B cell (primary cell): ENCODE data around the gene CHAF1B. TPM values are rescaled to one million over a fixed set of nuclear protein-coding genes. Genes with fewer than 3 reads are reported as not detected.

Source experiments
- ATAC-seq: fragments of 200-7000 bp; cut with Tn5 transposase; one replicate; pipeline ENCODE4 v1.10.0; 2021; ENCODE audit warnings: low read depth, mild to moderate bottlenecking, moderate number of reproducible peaks, moderate library complexity
- CTCF ChIA-PET: fragments of 350-600 bp; sonication (Branson Sonifier 250); formaldehyde crosslinking; loops from one replicate; lab custom pipeline; 2021; ENCODE audit warnings: antibody characterized with exemption, inconsistent platforms; lab: Charles Lee
- POLR2A ChIA-PET: fragments of 350-600 bp; sonication (Branson Sonifier 250); formaldehyde crosslinking; loops from one replicate; lab custom pipeline; 2021; ENCODE audit warnings: antibody characterized with exemption; lab: Charles Lee
- DNase-seq: peaks from one replicate; pipeline ENCODE4 v3.0.0; 2013
- H2AFZ ChIP-seq: 2 replicates; pipeline ENCODE4 v1.6.1; 2012; ENCODE audit warnings: mild to moderate bottlenecking, low read depth, low read length; ENCODE audit not compliant: insufficient read depth, poor library complexity, severe bottlenecking
- H3K27ac ChIP-seq, 2 donors: 1 replicate in 1 of 2; 2 replicates in 1 of 2; pipeline ENCODE4 v1.5.1; 2012 to 2013; ENCODE audit warnings: low read length in 2 of 2, mild to moderate bottlenecking in 2 of 2, moderate library complexity in 1 of 2
- H3K27me3 ChIP-seq, 4 experiments: fragments of 200-600 bp in 1 of 4; sonication (generic) in 1 of 4; replicated peaks in 1 of 4; 1 replicate in 2 of 4; 2 replicates in 2 of 4; pipeline versions ENCODE4 v1.6.1 to v1.7.0; 2013 to 2016; ENCODE audit warnings: low read length in 3 of 4, mild to moderate bottlenecking in 2 of 4, mixed read lengths in 1 of 4, moderate library complexity in 1 of 4; ENCODE audit not compliant: insufficient read depth in 4 of 4, control insufficient read depth in 3 of 4; ENCODE audit errors: control extremely low read depth in 1 of 4
- H3K36me3 ChIP-seq, 2 experiments: replicated peaks in 1 of 2; 1 replicate in 1 of 2; 2 replicates in 1 of 2; pipeline versions ENCODE4 v1.6.1 to v1.7.1; 2013; ENCODE audit warnings: low read length in 1 of 2; ENCODE audit not compliant: insufficient read depth in 2 of 2, control insufficient read depth in 1 of 2; ENCODE audit errors: control extremely low read depth in 1 of 2, extremely low read depth in 1 of 2
- H3K4me1 ChIP-seq, 2 donors: fragments of 200-600 bp in 1 of 2; sonication (generic) in 1 of 2; 1 replicate in 1 of 2; 2 replicates in 1 of 2; pipeline versions ENCODE4 v1.5.1 to v1.6.1; 2013 to 2017; ENCODE audit warnings: low read length in 2 of 2; ENCODE audit not compliant: control insufficient read depth in 2 of 2, insufficient read depth in 2 of 2
- H3K4me2 ChIP-seq: replicated peaks from 2 replicates; pipeline ENCODE3; 2012; ENCODE audit warnings: mild to moderate bottlenecking, low read depth, low read length; ENCODE audit not compliant: poor library complexity, severe bottlenecking
- H3K4me3 ChIP-seq, 5 experiments: fragments of 200-600 bp in 1 of 5; sonication (generic) in 1 of 5; 1 replicate in 3 of 5; 2 replicates in 2 of 5; pipeline versions ENCODE4 v1.5.1 to v1.7.0; 2011 to 2016; ENCODE audit warnings: low read length in 4 of 5, mild to moderate bottlenecking in 4 of 5, low read depth in 2 of 5, control low read depth in 1 of 5, moderate library complexity in 1 of 5; ENCODE audit not compliant: insufficient read depth in 1 of 5; ENCODE audit errors: control extremely low read depth in 1 of 5, extremely low read depth in 1 of 5
- H3K79me2 ChIP-seq: fragments of 200-600 bp; sonication (generic); one replicate; pipeline ENCODE4 v1.6.0; 2016; ENCODE audit warnings: low read length; ENCODE audit not compliant: control insufficient read depth, insufficient read depth
- H3K9ac ChIP-seq: fragments of 200-600 bp; sonication (generic); 2 replicates; pipeline ENCODE4 v1.6.1; 2017; ENCODE audit warnings: mild to moderate bottlenecking, low read length, moderate library complexity
- H3K9me3 ChIP-seq, 3 donors: one replicate each; pipeline versions ENCODE4 v1.6.1 to v1.7.1; 2013; ENCODE audit warnings: low read length in 2 of 3; ENCODE audit not compliant: control insufficient read depth in 2 of 3, insufficient read depth in 1 of 3; ENCODE audit errors: control extremely low read depth in 1 of 3
- H4K20me1 ChIP-seq: 2 replicates; pipeline ENCODE4 v1.6.0; 2012; ENCODE audit warnings: mild to moderate bottlenecking, low read length; ENCODE audit not compliant: insufficient read depth, control insufficient read depth, poor library complexity, severe bottlenecking
- H3K27ac Mint-ChIP-seq: one replicate; pipeline ENCODE4 v1.8.0; 2021; ENCODE audit warnings: mixed read lengths
- H3K27me3 Mint-ChIP-seq: one replicate; pipeline ENCODE4 v1.8.0; 2021; ENCODE audit warnings: mixed read lengths
- H3K4me1 Mint-ChIP-seq: one replicate; pipeline ENCODE4 v1.8.0; 2021; ENCODE audit warnings: mixed read lengths
- H3K4me3 Mint-ChIP-seq: one replicate; pipeline ENCODE4 v1.8.0; 2021; ENCODE audit warnings: mixed read lengths
- H3K9me3 Mint-ChIP-seq: one replicate; pipeline ENCODE4 v1.8.0; 2022; ENCODE audit warnings: mixed read lengths; ENCODE audit not compliant: insufficient read depth
- EZH2 ChIP-seq: IDR thresholded peaks from 2 replicates; pipeline ENCODE4 v1.6.1; 2012; ENCODE audit warnings: borderline replicate concordance, low read depth, mild to moderate bottlenecking, moderate library complexity, low read length; ENCODE audit not compliant: insufficient read depth, poor library complexity, severe bottlenecking
- WGBS: methylation state at CpG from one replicate; pipeline ENCODE4 v1.1.5; 2013; ENCODE audit warnings: missing lambda C conversion rate; ENCODE audit not compliant: insufficient coverage; 5-methylcytosine and 5-hydroxymethylcytosine counted together
- intact Hi-C: fragments of 100-400 bp; cut with micrococcal nuclease; formaldehyde crosslinking; loops from one replicate; pipeline ENCODE4 v1.10.0; 2022
- polyA plus RNA-seq: library from polyadenylated mRNA; depleted of rRNA; stranded (reverse); fragments of >200 nt; gene quantifications from 2 replicates; pipeline ENCODE4 v1.2.3, GENCODE V29; 2012
- total RNA-seq, 2 donors: library from RNA; stranded (reverse); fragments of 120-200 nt in 1 of 2; gene quantifications; 1 replicate in 1 of 2; 2 replicates in 1 of 2; pipeline versions ENCODE4 v1.2.3 to v1.2.4, GENCODE V29; 2013 to 2022
- TF ChIP-seq, protein P1 (sequence below): fragments of 200-600 bp; IDR thresholded peaks from one replicate; pipeline ENCODE4 v1.8.0; 2022; ENCODE audit warnings: antibody characterized with exemption, mild to moderate bottlenecking

Gene CHAF1B
- total and polyA plus RNA-seq, 2 donors (not counting 1 experiment from before 2014, with no cell fraction given) = 1.1 to 1.9 TPM

DNA sequence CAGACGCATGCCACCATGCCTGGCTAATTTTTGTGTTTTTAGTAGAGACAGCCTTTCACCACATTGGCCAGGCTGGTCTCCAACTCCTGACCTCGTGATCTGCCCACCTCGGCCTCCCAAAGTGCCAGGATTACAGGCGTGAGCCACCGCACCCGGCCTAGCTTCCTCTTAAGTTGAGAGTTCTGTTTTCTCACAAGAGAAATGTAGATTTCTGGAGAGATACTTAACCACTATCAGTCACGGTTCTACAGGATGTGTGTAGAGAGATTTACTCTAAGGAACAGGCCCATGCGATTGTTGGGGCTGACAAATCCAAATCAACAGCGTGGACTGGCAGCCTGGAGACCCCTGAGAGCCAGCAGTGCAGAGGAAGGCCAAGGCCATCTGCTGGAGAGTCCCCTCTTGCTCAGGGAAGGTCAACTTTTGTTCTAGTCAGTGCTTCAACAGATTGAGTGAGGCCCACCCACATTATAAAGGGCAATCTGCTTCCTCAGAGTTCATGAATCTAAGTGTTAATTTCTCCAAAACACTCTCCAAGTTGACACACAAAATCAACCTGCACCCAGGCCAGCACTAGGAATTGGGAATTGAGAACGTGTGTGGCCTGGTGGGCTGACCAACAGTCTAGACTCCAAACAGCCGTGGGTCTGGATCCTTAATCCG is 38.7 kb downstream of the CHAF1B start:
- Histone ChIP-seq H3K27ac (no peak overlapping the region), H3K4me1 (no peaks in the 10 kb centered on the region), H3K9me3 (no peaks in the 10 kb centered on the region), H2AFZ (no peak overlapping the region), H3K4me2 (no peak overlapping the region), H3K79me2 (no peaks in the 10 kb centered on the region), H3K36me3 (no peaks in the 10 kb centered on the region), H4K20me1 (no peaks in the 10 kb centered on the region), H3K4me3 (no peak overlapping the region), H3K27me3 (no peaks in the 10 kb centered on the region), H3K9ac (no peak overlapping the region)
- ChIA-PET POLR2A (no interaction called here), CTCF (interaction anchor here (1.1 to 1.9 kb wide), 2 partner anchors 9 to 25 kb away, joined by 3 to 7 read pairs; no protein-coding TSS in a partner anchor)
- Mint-ChIP-seq H3K27ac (no peak overlapping the region), H3K9me3 (no peaks in the 10 kb centered on the region), H3K4me3 (no peak overlapping the region), H3K4me1 (peaks cover 5% of the 10 kb centered on the region), H3K27me3 (peaks cover 4% of the 10 kb centered on the region)
- intact Hi-C loops = no loop called here
- 75% methylated on average over 8 of the region's 12 CpGs for WGBS
- no peak for ATAC-seq
- no peak for TF ChIP-seq EZH2
- TF ChIP-seq, protein P1, sequence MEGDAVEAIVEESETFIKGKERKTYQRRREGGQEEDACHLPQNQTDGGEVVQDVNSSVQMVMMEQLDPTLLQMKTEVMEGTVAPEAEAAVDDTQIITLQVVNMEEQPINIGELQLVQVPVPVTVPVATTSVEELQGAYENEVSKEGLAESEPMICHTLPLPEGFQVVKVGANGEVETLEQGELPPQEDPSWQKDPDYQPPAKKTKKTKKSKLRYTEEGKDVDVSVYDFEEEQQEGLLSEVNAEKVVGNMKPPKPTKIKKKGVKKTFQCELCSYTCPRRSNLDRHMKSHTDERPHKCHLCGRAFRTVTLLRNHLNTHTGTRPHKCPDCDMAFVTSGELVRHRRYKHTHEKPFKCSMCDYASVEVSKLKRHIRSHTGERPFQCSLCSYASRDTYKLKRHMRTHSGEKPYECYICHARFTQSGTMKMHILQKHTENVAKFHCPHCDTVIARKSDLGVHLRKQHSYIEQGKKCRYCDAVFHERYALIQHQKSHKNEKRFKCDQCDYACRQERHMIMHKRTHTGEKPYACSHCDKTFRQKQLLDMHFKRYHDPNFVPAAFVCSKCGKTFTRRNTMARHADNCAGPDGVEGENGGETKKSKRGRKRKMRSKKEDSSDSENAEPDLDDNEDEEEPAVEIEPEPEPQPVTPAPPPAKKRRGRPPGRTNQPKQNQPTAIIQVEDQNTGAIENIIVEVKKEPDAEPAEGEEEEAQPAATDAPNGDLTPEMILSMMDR = no peak
- no peak for DNase-seq

DNA sequence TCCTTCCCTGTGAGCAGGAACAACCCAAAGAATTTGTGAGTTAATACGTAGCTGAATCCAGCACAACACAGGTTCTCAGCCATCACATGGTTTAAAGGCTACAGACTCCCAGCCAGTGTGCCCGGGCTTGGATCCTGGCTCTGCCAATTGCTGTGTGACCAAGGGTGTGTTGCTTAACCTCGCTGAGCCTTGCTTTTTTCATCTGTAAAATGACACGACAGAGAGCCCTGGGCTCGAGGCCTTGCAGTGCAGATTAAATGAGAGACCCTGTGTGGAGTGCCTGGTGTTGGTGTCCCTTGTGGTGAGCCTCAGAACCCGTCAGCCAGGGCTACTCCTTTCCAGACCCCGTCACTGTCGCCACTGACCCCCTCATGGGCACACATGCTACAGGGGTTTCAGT is 39.4 kb downstream of the CHAF1B start:
- ATAC-seq (no peak), DNase-seq (no peak)
- H3K4me3 ChIP-seq = no peak overlapping the region
- H3K9me3 ChIP-seq = no peaks in the 10 kb centered on the region
- Mint-ChIP-seq H3K4me3 (no peak overlapping the region), H3K27me3 (peaks cover 5% of the 10 kb centered on the region), H3K9me3 (no peaks in the 10 kb centered on the region), H3K4me1 (peaks cover 7% of the 10 kb centered on the region), H3K27ac (no peak overlapping the region)
- peaks cover 0 to 4% (median 0%) of the 10 kb centered on the region in 4 experiments for H3K27me3 ChIP-seq
- no peak overlapping the region for H2AFZ ChIP-seq
- ChIA-PET CTCF (interaction anchor here (0.7 to 1.1 kb wide), 2 partner anchors 25 to 205 kb away, joined by 3 read pairs; no protein-coding TSS in a partner anchor), POLR2A (no interaction called here)
- no peaks in the 10 kb centered on the region for H3K79me2 ChIP-seq
- TF ChIP-seq, protein P1 = no peak
- no peak for TF ChIP-seq EZH2
- no peak overlapping the region for H3K9ac ChIP-seq
- intact Hi-C loops = no loop called here
- H3K27ac ChIP-seq = no peak overlapping the region
- H3K4me2 ChIP-seq = no peak overlapping the region
- H3K36me3 ChIP-seq = no peaks in the 10 kb centered on the region
- H4K20me1 ChIP-seq = no peaks in the 10 kb centered on the region
- peaks cover under 1 to 1% of the 10 kb centered on the region in 2 donors for H3K4me1 ChIP-seq
- 94% methylated on average over 5 of the region's 8 CpGs for WGBS
